K562 (cell line): ENCODE results near the gene TSPAN3. TPM values are rescaled to one million over a fixed set of nuclear protein-coding genes. Genes with fewer than 3 reads are reported as not detected.

Experiments
- ATAC-seq: fragments of 200-7000 bp; cut with Tn5 transposase; 3 replicates; pipeline ENCODE4 v1.9.1; 2020; ENCODE audit warnings: moderate library complexity
- BruUV-seq: library from RNA; stranded (reverse); fragments of 400-500 nt; replicated peaks from 2 replicates; lab custom pipeline; 2021; lab: Mats Ljungman, UMichigan
- CTCF ChIA-PET: fragments of 300-600 bp; formaldehyde crosslinking; extraction: SDS; loops from one replicate; lab custom pipeline; 2021; ENCODE audit warnings: low intra/inter-chr PET ratio; lab: Yijun Ruan, JAX
- POLR2A ChIA-PET: fragments of 300-600, 350-650 bp; sonication (Branson Sonifier 250); formaldehyde crosslinking; extraction: SDS; loops from one replicate; lab custom pipeline; 2021; ENCODE audit warnings: antibody characterized with exemption, inconsistent platforms; lab: Yijun Ruan, JAX
- DNase-seq, 4 experiments: peaks; one replicate each; pipeline versions ENCODE4 v3.0.0 to v3.0.0-alpha.2; 2011 to 2018; ENCODE audit warnings: low spot score in 3 of 4, mixed read lengths in 3 of 4; ENCODE audit errors: extremely low read depth in 1 of 4
- FAIRE-seq: peaks from 2 replicates; lab custom pipeline; 2011; peaks lifted over from hg19 to GRCh38; lab: Jason Lieb, UNC
- H2AFZ ChIP-seq: 2 replicates; pipeline ENCODE4 v1.6.0; 2011; ENCODE audit warnings: low read depth, low read length, control low read depth, inconsistent platforms
- H3K27ac ChIP-seq: fragments of 200-600 bp; 3 replicates; pipeline ENCODE4 v1.8.0; 2011; ENCODE audit warnings: low read depth, mild to moderate bottlenecking, control low read depth, inconsistent platforms, low read length, moderate library complexity, mixed read lengths; ENCODE audit errors: extremely low read depth
- H3K27me3 ChIP-seq, 2 experiments: fragments of 300-600 bp in 1 of 2; 2 replicates in 1 of 2; 3 replicates in 1 of 2; pipeline versions ENCODE4 v1.6.0 to v1.8.0; 2011; ENCODE audit warnings: inconsistent platforms in 2 of 2, low read length in 2 of 2, mild to moderate bottlenecking in 1 of 2, mixed read lengths in 1 of 2, moderate library complexity in 1 of 2; ENCODE audit not compliant: control insufficient read depth in 2 of 2, insufficient read depth in 2 of 2
- H3K36me3 ChIP-seq: fragments of 300-600 bp; 3 replicates; pipeline ENCODE4 v1.8.0; 2011; ENCODE audit warnings: mild to moderate bottlenecking, low read length, inconsistent platforms; ENCODE audit not compliant: control insufficient read depth, insufficient read depth
- H3K4me1 ChIP-seq, 2 experiments: fragments of 200-600 bp in 1 of 2; replicated peaks in 1 of 2; 2 replicates in 1 of 2; 3 replicates in 1 of 2; pipeline versions ENCODE4 v1.5.1 to v1.8.0; 2011; ENCODE audit warnings: inconsistent platforms in 2 of 2, low read length in 2 of 2, mild to moderate bottlenecking in 1 of 2, mixed read lengths in 1 of 2, moderate library complexity in 1 of 2; ENCODE audit not compliant: control insufficient read depth in 2 of 2, insufficient read depth in 2 of 2
- H3K4me2 ChIP-seq: 2 replicates; pipeline ENCODE4 v1.6.1; 2011; ENCODE audit warnings: low read length, control low read depth, inconsistent platforms, mixed read lengths; ENCODE audit not compliant: insufficient read depth
- H3K4me3 ChIP-seq: fragments of 200-600 bp; sonication (generic), shearing (Covaris generic); 2 replicates; pipeline ENCODE4 v1.5.1; 2016; ENCODE audit warnings: control low read depth, inconsistent platforms
- H3K79me2 ChIP-seq: fragments of 200-600 bp; 3 replicates; pipeline ENCODE4 v1.8.0; 2011; ENCODE audit warnings: low read length, inconsistent platforms; ENCODE audit not compliant: control insufficient read depth, insufficient read depth
- H3K9ac ChIP-seq, 2 experiments: 2 replicates each; pipeline versions ENCODE4 v1.6.0 to v1.6.1; 2011; ENCODE audit warnings: low read depth in 2 of 2, low read length in 2 of 2, control low read depth in 1 of 2, inconsistent platforms in 1 of 2, mild to moderate bottlenecking in 1 of 2, mixed read lengths in 1 of 2; ENCODE audit not compliant: insufficient read depth in 1 of 2
- H3K9me1 ChIP-seq: one replicate; pipeline ENCODE4 v1.6.0; 2011; ENCODE audit warnings: inconsistent platforms, mild to moderate bottlenecking, low read length, moderate library complexity; ENCODE audit not compliant: control insufficient read depth, insufficient read depth
- H3K9me3 ChIP-seq: replicated peaks from 2 replicates; pipeline ENCODE4 v1.5.1; 2011; ENCODE audit warnings: low read depth, low read length, inconsistent platforms; ENCODE audit not compliant: control insufficient read depth, insufficient read depth
- H4K20me1 ChIP-seq: replicated peaks from 2 replicates; pipeline ENCODE4 v1.6.1; 2011; ENCODE audit warnings: low read length, inconsistent platforms, mixed read lengths; ENCODE audit not compliant: control insufficient read depth, insufficient read depth
- ARID3A ChIP-seq: IDR thresholded peaks from 2 replicates; pipeline ENCODE4 v1.6.1; 2012; ENCODE audit warnings: low read depth, low read length, improper control_type of control experiment, borderline replicate concordance
- BACH1 ChIP-seq: fragments of 200-800 bp; sonication (Bioruptor generic); IDR thresholded peaks from 2 replicates; pipeline ENCODE4 v1.6.1; 2016; ENCODE audit warnings: missing genetic modification characterization, missing compliant biosample characterization
- CBX8 ChIP-seq: fragments of 200-600 bp; sonication (generic); IDR thresholded peaks from 2 replicates; pipeline ENCODE4 v1.6.1; 2012; ENCODE audit warnings: borderline replicate concordance, mixed run types, low read depth, mild to moderate bottlenecking, moderate library complexity, mixed read lengths, low read length, control low read depth, inconsistent platforms; ENCODE audit not compliant: poor library complexity, severe bottlenecking; ENCODE audit errors: extremely low read depth
- DNMT1 ChIP-seq: fragments of 450-650 bp; IDR thresholded peaks from 2 replicates; pipeline ENCODE4 v1.6.1; 2016; ENCODE audit warnings: antibody characterized with exemption, mild to moderate bottlenecking
- EWSR1 ChIP-seq: fragments of 450-650 bp; IDR thresholded peaks from 2 replicates; pipeline ENCODE4 v1.6.1; 2018; ENCODE audit warnings: borderline replicate concordance, mild to moderate bottlenecking, low read depth, moderate library complexity; ENCODE audit not compliant: partially characterized antibody
- FOSL1 ChIP-seq: fragments of 200-800 bp; sonication (Bioruptor generic); conservative IDR thresholded peaks from 2 replicates; pipeline ENCODE4 v1.6.1; 2016; ENCODE audit warnings: missing genetic modification characterization, missing compliant biosample characterization
- HSF4 ChIP-seq: fragments of 250-450 bp; sonication (Bioruptor Pico); IDR thresholded peaks from 2 replicates; pipeline ENCODE4 v2.1.2; 2022; ENCODE audit warnings: mild to moderate bottlenecking, moderate library complexity, borderline replicate concordance
- POLR2A ChIP-seq: fragments of 450-650 bp; conservative IDR thresholded peaks from 2 replicates; pipeline ENCODE4 v1.6.1; 2016
- SREBF1 ChIP-seq: fragments of 150-350 bp; IDR thresholded peaks from 2 replicates; pipeline ENCODE4 v1.6.1; 2014; ENCODE audit warnings: antibody characterized with exemption, low read depth, low read length, borderline replicate concordance
- STAT5A ChIP-seq: IDR thresholded peaks from 2 replicates; pipeline ENCODE4 v1.6.1; 2012; ENCODE audit warnings: low read length, inconsistent platforms, borderline replicate concordance
- STAT6 ChIP-seq: sonication (generic); formaldehyde crosslinking; IDR thresholded peaks from 2 replicates; pipeline ENCODE4 v1.8.1; 2023; ENCODE audit warnings: mild to moderate bottlenecking, missing genetic modification reagents
- XRCC3 ChIP-seq: fragments of 450-650 bp; IDR thresholded peaks from 2 replicates; pipeline ENCODE4 v1.6.1; 2017; ENCODE audit warnings: mild to moderate bottlenecking, moderate library complexity
- ZEB2 ChIP-seq: fragments of 450-650 bp; IDR thresholded peaks from 2 replicates; pipeline ENCODE4 v1.6.1; 2016
- ZNF212 ChIP-seq: fragments of 450-650 bp; formaldehyde crosslinking; IDR thresholded peaks from 2 replicates; pipeline ENCODE4 v1.4.0; 2020; ENCODE audit warnings: mild to moderate bottlenecking
- ZNF696 ChIP-seq: fragments of 250-450 bp; sonication (Bioruptor Pico); conservative IDR thresholded peaks from 2 replicates; pipeline ENCODE4 v1.4.0; 2020; ENCODE audit warnings: mild to moderate bottlenecking, moderate library complexity
- WGBS: fragments of 100-300 bp; shearing (Covaris generic); methylation state at CpG from one replicate; pipeline ENCODE4 v1.1.6; 2016; ENCODE audit warnings: low coverage, mixed read lengths; ENCODE audit not compliant: insufficient coverage; ENCODE audit errors: missing lambda C conversion rate; 5-methylcytosine and 5-hydroxymethylcytosine counted together
- in situ Hi-C: fragments of 300-500 bp; cut with MboI; formaldehyde crosslinking; loops from 4 replicates; pipeline ENCODE4 v1.15.0; 2018; ENCODE audit warnings: inconsistent platforms, mixed read lengths
- intact Hi-C: fragments of 100-400 bp; cut with micrococcal nuclease; formaldehyde crosslinking; loops from 2 replicates; pipeline ENCODE4 v1.14.2; 2022
- polyA plus RNA-seq, 8 experiments: library from polyadenylated mRNA; depleted of rRNA in 4 of 8; stranded (reverse) in 5 of 8; unstranded in 3 of 8; fragments of >200 nt; fragmentation: Nextera tagmentation in 2 of 8; fragmentation: Illumina TruSeq in 1 of 8; extraction: Ambion mirVana in 2 of 8; extraction: Trizol in 1 of 8; gene quantifications; 2 replicates each; pipeline versions ENCODE4 v1.2.1 to v1.2.3, GENCODE V29; 2011 to 2014; ENCODE audit warnings: inconsistent platforms in 1 of 8, missing spikeins in 1 of 8
- total RNA-seq, 7 experiments: library from RNA; depleted of rRNA in 6 of 7; stranded (reverse); fragments of >200 nt in 6 of 7; fragmentation: Illumina TruSeq in 2 of 7; extraction: Trizol in 2 of 7; gene quantifications; 2 replicates each; pipeline versions ENCODE4 v1.2.1 to v1.2.3, GENCODE V29; 2011 to 2021; ENCODE audit warnings: low replicate concordance in 1 of 7
- TF ChIP-seq, protein P1 (sequence below): fragments of 150-350 bp; IDR thresholded peaks from 2 replicates; pipeline ENCODE4 v1.6.1; 2014; ENCODE audit warnings: low read depth, mild to moderate bottlenecking, low read length, borderline replicate concordance

TSPAN3 gene
- total and polyA plus RNA-seq, 9 of the 15 experiments (the other 6 are each of a cell fraction or from before 2014, with no cell fraction given), result 14.3 to 144 (median 71.1) TPM

DNA sequence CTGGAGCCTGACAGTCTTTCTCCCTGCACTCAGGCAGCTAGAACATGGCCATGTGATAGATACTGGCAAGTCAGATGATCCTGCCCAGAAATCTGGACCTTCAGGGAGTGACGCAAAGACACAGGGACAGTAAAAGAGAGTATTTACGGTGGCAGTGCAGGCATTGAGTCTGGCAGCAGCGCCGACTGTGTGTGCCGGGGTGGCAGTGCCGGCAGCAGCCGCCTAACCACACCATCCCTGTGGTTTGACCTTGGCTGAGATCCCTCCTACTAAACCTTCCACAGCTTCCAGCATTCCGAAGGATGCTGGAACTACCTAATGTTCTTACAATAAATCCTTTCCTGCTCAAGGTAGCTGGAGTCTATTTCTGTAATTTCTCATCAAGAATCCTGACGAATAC lies 4.6 kb upstream of the TSPAN3 start:
- Histone ChIP-seq H4K20me1 (no peaks in the 10 kb centered on the region), H3K9me3 (no peaks in the 10 kb centered on the region), H3K4me1 (peaks cover 6 to 12% of the 10 kb centered on the region in 2 experiments; a peak in 4 of 5 replicates), H2AFZ (no peak overlapping the region), H3K9ac (no peak overlapping the region), H3K36me3 (no peaks in the 10 kb centered on the region), H3K27me3 (peaks cover 13 to 32% of the 10 kb centered on the region in 2 experiments; a peak in 4 of 5 replicates), H3K4me3 (no peak overlapping the region), H3K79me2 (peaks cover under 1% of the 10 kb centered on the region; the same call in 1 of the 3 replicates), H3K27ac (no peak overlapping the region), H3K9me1 (peaks cover 2% of the 10 kb centered on the region), H3K4me2 (no peak overlapping the region)
- BruUV-seq, result no TSS peak
- in situ Hi-C loops, result no loop called here
- ATAC-seq (no peak), FAIRE-seq (no peak), DNase-seq (no peak)
- intact Hi-C loops, result no loop called here
- POLR2A ChIA-PET, result no interaction called here
- 5% methylated on average over 9 of the region's 9 CpGs for WGBS
- CTCF ChIA-PET, result no interaction called here
- TF ChIP-seq, protein P1, sequence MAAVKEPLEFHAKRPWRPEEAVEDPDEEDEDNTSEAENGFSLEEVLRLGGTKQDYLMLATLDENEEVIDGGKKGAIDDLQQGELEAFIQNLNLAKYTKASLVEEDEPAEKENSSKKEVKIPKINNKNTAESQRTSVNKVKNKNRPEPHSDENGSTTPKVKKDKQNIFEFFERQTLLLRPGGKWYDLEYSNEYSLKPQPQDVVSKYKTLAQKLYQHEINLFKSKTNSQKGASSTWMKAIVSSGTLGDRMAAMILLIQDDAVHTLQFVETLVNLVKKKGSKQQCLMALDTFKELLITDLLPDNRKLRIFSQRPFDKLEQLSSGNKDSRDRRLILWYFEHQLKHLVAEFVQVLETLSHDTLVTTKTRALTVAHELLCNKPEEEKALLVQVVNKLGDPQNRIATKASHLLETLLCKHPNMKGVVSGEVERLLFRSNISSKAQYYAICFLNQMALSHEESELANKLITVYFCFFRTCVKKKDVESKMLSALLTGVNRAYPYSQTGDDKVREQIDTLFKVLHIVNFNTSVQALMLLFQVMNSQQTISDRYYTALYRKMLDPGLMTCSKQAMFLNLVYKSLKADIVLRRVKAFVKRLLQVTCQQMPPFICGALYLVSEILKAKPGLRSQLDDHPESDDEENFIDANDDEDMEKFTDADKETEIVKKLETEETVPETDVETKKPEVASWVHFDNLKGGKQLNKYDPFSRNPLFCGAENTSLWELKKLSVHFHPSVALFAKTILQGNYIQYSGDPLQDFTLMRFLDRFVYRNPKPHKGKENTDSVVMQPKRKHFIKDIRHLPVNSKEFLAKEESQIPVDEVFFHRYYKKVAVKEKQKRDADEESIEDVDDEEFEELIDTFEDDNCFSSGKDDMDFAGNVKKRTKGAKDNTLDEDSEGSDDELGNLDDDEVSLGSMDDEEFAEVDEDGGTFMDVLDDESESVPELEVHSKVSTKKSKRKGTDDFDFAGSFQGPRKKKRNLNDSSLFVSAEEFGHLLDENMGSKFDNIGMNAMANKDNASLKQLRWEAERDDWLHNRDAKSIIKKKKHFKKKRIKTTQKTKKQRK, result no peak
- TF ChIP-seq ARID3A, result no peak
- no peak for TF ChIP-seq ZNF696 (CRISPR knock-in tag)
- no peak for TF ChIP-seq STAT5A
- no peak for TF ChIP-seq SREBF1
- TF ChIP-seq DNMT1, result no peak
- TF ChIP-seq BACH1 (tag), result no peak
- no peak for TF ChIP-seq XRCC3
- TF ChIP-seq FOSL1 (tag), result no peak
- no peak for TF ChIP-seq ZEB2
- TF ChIP-seq STAT6 (CRISPR knock-in tag), result no peak
- no peak for TF ChIP-seq EWSR1
- TF ChIP-seq ZNF212 (CRISPR knock-in tag), result no peak
- no peak for TF ChIP-seq CBX8
- TF ChIP-seq HSF4 (CRISPR knock-in tag), result no peak
- TF ChIP-seq POLR2A, result no peak
